GM18505 (cell line): Measurements from ENCODE around the gene PYGO2.

Experiments
- ATAC-seq: cut with Tn5 transposase; IDR thresholded peaks from one replicate; pipeline ENCODE4 v1.9.1; 2021; ENCODE audit not compliant: unreplicated experiment
- POLR2A ChIP-seq: IDR thresholded peaks from 4 replicates; pipeline ENCODE4 v1.6.1; 2011; ENCODE audit warnings: borderline replicate concordance; ENCODE audit not compliant: insufficient read depth, insufficient read length; ENCODE audit errors: extremely low read depth

Gene PYGO2

GRCh38 chr1:154961207-154962155, at the start of gene PYGO2:
Gene PYGO2 (minus strand): TSS chr1:154961782. CDS start chr1:154961576, 206 bp downstream.
- TF ChIP-seq POLR2A: peak; percentile 92
- ATAC-seq: peak; percentile 72

- no peak for TF ChIP-seq POLR2A
- no peak for ATAC-seq
Measured at GRCh38 chr1:155011004-155011416, 49.4 kb upstream of the PYGO2 start.

- ATAC-seq: no peak
Measured at GRCh38 chr1:155010211-155010918, 48.8 kb upstream of the PYGO2 start.

GRCh38 chr1:155009742-155010141, 48.2 kb upstream of the PYGO2 start:
- no peak for TF ChIP-seq POLR2A
- no peak for ATAC-seq

More at GRCh38 chr1:155010211-155010918, 48.8 kb upstream of the PYGO2 start:
- no peak for TF ChIP-seq POLR2A

GRCh38 chr1:155009221-155009711, 47.7 kb upstream of the PYGO2 start:
- no peak for ATAC-seq
- TF ChIP-seq POLR2A: no peak

GRCh38 chr1:155008015-155008941, 46.7 kb upstream of the PYGO2 start:
- ATAC-seq: no peak
- TF ChIP-seq POLR2A: no peak

- no peak for TF ChIP-seq POLR2A
Measured at GRCh38 chr1:155007251-155007828, 45.8 kb upstream of the PYGO2 start.

GRCh38 chr1:155006601-155007101, 45.1 kb upstream of the PYGO2 start:
- TF ChIP-seq POLR2A: no peak
- ATAC-seq: no peak

More at GRCh38 chr1:155007251-155007828, 45.8 kb upstream of the PYGO2 start:
- ATAC-seq: no peak

GRCh38 chr1:155005076-155006011, 43.8 kb upstream of the PYGO2 start:
- no peak for TF ChIP-seq POLR2A
- ATAC-seq: no peak

GRCh38 chr1:155004352-155005075, 42.9 kb upstream of the PYGO2 start:
- no peak for TF ChIP-seq POLR2A
- ATAC-seq: no peak

GRCh38 chr1:155003766-155004351, 42.3 kb upstream of the PYGO2 start:
- no peak for ATAC-seq
- no peak for TF ChIP-seq POLR2A
